Trophoblast cell (in vitro differentiated cells and primary cell): ENCODE results near the gene NKIRAS1.
"Not testable (repeated sequence)": the region's sequence is repeated elsewhere in the genome, so short reads cannot be mapped to it uniquely, and the experiment has no call there.

ENCODE experiments used
- DNase-seq, 2 donors: peaks; one replicate each; pipeline ENCODE4 v3.0.0-alpha.2; 2016
- H2AFZ ChIP-seq: 2 replicates; pipeline ENCODE4 v1.6.1; 2013; ENCODE audit warnings: low read length, moderate library complexity, mild to moderate bottlenecking; ENCODE audit not compliant: insufficient read depth, poor library complexity
- H2AK5ac ChIP-seq: 2 replicates; pipeline ENCODE4 v1.6.1; 2013; ENCODE audit warnings: mild to moderate bottlenecking, low read length
- H2BK120ac ChIP-seq: 2 replicates; pipeline ENCODE4 v1.6.1; 2013; ENCODE audit warnings: low read length, mild to moderate bottlenecking, moderate library complexity; ENCODE audit not compliant: insufficient read depth, poor library complexity
- H2BK12ac ChIP-seq: 2 replicates; pipeline ENCODE4 v1.6.1; 2013; ENCODE audit warnings: mild to moderate bottlenecking, low read length, moderate library complexity
- H2BK5ac ChIP-seq: 2 replicates; pipeline ENCODE4 v1.6.1; 2013; ENCODE audit warnings: low read length, low read depth, moderate library complexity, mild to moderate bottlenecking; ENCODE audit not compliant: poor library complexity
- H3K14ac ChIP-seq: 2 replicates; pipeline ENCODE4 v1.6.1; 2013; ENCODE audit warnings: mild to moderate bottlenecking, low read length
- H3K18ac ChIP-seq: 2 replicates; pipeline ENCODE4 v1.6.1; 2013; ENCODE audit warnings: mild to moderate bottlenecking, low read length
- H3K23ac ChIP-seq: 2 replicates; pipeline ENCODE4 v1.6.1; 2013; ENCODE audit warnings: low read length
- H3K27ac ChIP-seq: 2 replicates; pipeline ENCODE4 v1.5.1; 2013; ENCODE audit warnings: low read depth, mild to moderate bottlenecking, inconsistent platforms, low read length, moderate library complexity
- H3K27me3 ChIP-seq: 2 replicates; pipeline ENCODE4 v1.6.1; 2013; ENCODE audit warnings: inconsistent platforms, mild to moderate bottlenecking, low read length, moderate library complexity; ENCODE audit not compliant: insufficient read depth
- H3K36me3 ChIP-seq, 2 experiments: 1 replicate in 1 of 2; 2 replicates in 1 of 2; pipeline ENCODE4 v1.6.1; 2013; ENCODE audit warnings: low read length in 2 of 2, mild to moderate bottlenecking in 2 of 2, moderate library complexity in 1 of 2; ENCODE audit not compliant: insufficient read depth in 2 of 2, control insufficient read depth in 1 of 2
- H3K4ac ChIP-seq: 2 replicates; pipeline ENCODE4 v1.6.1; 2013; ENCODE audit warnings: low read depth, mild to moderate bottlenecking, low read length, moderate library complexity
- H3K4me1 ChIP-seq, 2 experiments: 1 replicate in 1 of 2; 2 replicates in 1 of 2; pipeline ENCODE4 v1.6.1; 2013; ENCODE audit warnings: low read length in 2 of 2, mild to moderate bottlenecking in 2 of 2, moderate library complexity in 1 of 2; ENCODE audit not compliant: insufficient read depth in 2 of 2, control insufficient read depth in 1 of 2
- H3K4me2 ChIP-seq: 2 replicates; pipeline ENCODE4 v1.6.1; 2013; ENCODE audit warnings: inconsistent platforms, mild to moderate bottlenecking, low read length, moderate library complexity
- H3K4me3 ChIP-seq: 2 replicates; pipeline ENCODE4 v1.5.1; 2013; ENCODE audit warnings: mild to moderate bottlenecking, low read depth, low read length, inconsistent platforms
- H3K79me1 ChIP-seq: one replicate; pipeline ENCODE4 v1.6.1; 2013; ENCODE audit warnings: low read length
- H3K79me2 ChIP-seq: 2 replicates; pipeline ENCODE4 v1.6.1; 2013; ENCODE audit warnings: low read length, mild to moderate bottlenecking; ENCODE audit not compliant: control insufficient read depth, insufficient read depth, poor library complexity
- H3K9ac ChIP-seq: 2 replicates; pipeline ENCODE4 v1.6.1; 2013; ENCODE audit warnings: mild to moderate bottlenecking, low read length
- H3K9me3 ChIP-seq: 2 replicates; pipeline ENCODE4 v1.6.1; 2013; ENCODE audit warnings: low read depth, mild to moderate bottlenecking, control low read depth, inconsistent platforms, low read length; ENCODE audit not compliant: insufficient read depth
- H4K12ac ChIP-seq: 2 replicates; pipeline ENCODE4 v1.6.1; 2013; ENCODE audit warnings: low read depth, mild to moderate bottlenecking, low read length, moderate library complexity
- H4K8ac ChIP-seq: 2 replicates; pipeline ENCODE4 v1.6.1; 2013; ENCODE audit warnings: low read depth, mild to moderate bottlenecking, low read length, moderate library complexity
- H4K91ac ChIP-seq: one replicate; pipeline ENCODE4 v1.6.1; 2013; ENCODE audit warnings: low read depth, mild to moderate bottlenecking, low read length, moderate library complexity
- WGBS: extraction: QIAGEN DNeasy Blood & Tissue Kit; methylation state at CpG from one replicate; pipeline ENCODE4 v1.1.7; 2013; ENCODE audit warnings: missing lambda C conversion rate; ENCODE audit not compliant: insufficient read length, insufficient coverage; ENCODE audit errors: extremely low coverage; 5-methylcytosine and 5-hydroxymethylcytosine counted together

The NKIRAS1 gene

DNA sequence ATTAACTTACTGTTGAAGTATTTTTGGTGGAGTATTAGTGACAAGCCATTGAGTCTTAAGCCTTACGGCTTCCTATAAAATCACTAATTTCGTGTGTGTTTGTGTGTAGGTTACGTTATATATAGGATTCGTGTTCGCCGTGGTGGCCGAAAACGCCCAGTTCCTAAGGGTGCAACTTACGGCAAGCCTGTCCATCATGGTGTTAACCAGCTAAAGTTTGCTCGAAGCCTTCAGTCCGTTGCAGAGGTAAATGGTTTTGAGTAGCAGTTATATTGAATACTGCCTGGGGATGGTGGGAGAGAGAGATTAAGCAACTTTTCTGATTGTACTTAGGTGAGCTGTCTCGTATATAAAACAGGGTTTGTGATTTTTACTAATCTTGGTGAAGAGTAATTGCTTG, 1.5 kb upstream of the NKIRAS1 start:
- Histone ChIP-seq H3K79me1 (peaks cover 14% of the 10 kb centered on the region), H3K36me3 (peaks cover 5 to 17% of the 10 kb centered on the region in 2 experiments), H3K4me3 (peak overlapping the region; percentile 61), H3K4me2 (peak overlapping the region; percentile 84), H3K79me2 (peaks cover 17% of the 10 kb centered on the region)
- no CpG with 5 or more reads among the region's 12 CpGs for WGBS
- not testable (repeated sequence) for H2BK5ac ChIP-seq, DNase-seq, H2AK5ac ChIP-seq, H3K14ac ChIP-seq, H4K8ac ChIP-seq, H3K27ac ChIP-seq, H2BK12ac ChIP-seq, H4K12ac ChIP-seq, H3K27me3 ChIP-seq, H3K23ac ChIP-seq, H2BK120ac ChIP-seq, H3K4me1 ChIP-seq, H2AFZ ChIP-seq, H3K18ac ChIP-seq, H3K9me3 ChIP-seq, H3K4ac ChIP-seq, H4K91ac ChIP-seq, H3K9ac ChIP-seq

DNA sequence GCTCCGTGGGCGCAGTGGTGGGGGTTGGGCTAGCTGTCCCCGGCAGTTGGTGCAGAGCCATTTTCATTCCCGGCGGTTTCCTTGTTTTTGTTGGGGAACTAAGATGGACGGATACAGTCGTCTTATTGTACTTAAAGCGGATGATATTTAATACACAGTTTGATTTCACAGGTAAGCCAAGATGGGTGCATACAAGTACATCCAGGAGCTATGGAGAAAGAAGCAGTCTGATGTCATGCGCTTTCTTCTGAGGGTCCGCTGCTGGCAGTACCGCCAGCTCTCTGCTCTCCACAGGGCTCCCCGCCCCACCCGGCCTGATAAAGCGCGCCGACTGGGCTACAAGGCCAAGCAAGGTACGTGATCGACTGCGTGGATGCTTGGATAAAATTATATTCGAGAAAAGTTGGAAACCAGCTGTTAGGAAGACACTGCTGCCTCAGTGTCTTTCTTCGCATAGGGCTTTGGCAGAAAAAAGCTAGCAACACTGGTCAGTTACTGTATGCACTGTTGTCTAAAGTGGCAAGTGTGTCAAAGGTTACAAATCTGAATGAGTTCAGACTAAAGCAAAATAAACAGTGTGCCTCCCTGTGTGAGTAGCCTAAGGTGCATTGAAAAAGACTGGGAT, 1.0 kb upstream of the NKIRAS1 start:
- H2AFZ ChIP-seq = peak overlapping the region; percentile 13
- DNase-seq, H3K23ac ChIP-seq, H3K9me3 ChIP-seq, H3K27me3 ChIP-seq, H2BK12ac ChIP-seq, H3K4me1 ChIP-seq: not testable (repeated sequence)
- H2AK5ac ChIP-seq = peak overlapping the region; percentile 55
- H3K36me3 ChIP-seq = peaks cover 4 to 17% of the 10 kb centered on the region in 2 experiments
- H3K9ac ChIP-seq = peak overlapping the region; percentile 98
- peak overlapping the region; percentile 48 for H4K12ac ChIP-seq
- peak overlapping the region; percentile 97 for H3K4me3 ChIP-seq
- peak overlapping the region; percentile 25 for H3K27ac ChIP-seq
- peak overlapping the region; percentile 93 for H3K14ac ChIP-seq
- peak overlapping the region; percentile 65 for H4K91ac ChIP-seq
- peak overlapping the region; percentile 84 for H4K8ac ChIP-seq
- peak overlapping the region; percentile 34 for H2BK5ac ChIP-seq
- peaks cover 17% of the 10 kb centered on the region for H3K79me2 ChIP-seq
- peak overlapping the region; percentile 97 for H3K4ac ChIP-seq
- no CpG with 5 or more reads among the region's 21 CpGs for WGBS
- H3K79me1 ChIP-seq = peaks cover 14% of the 10 kb centered on the region
- peak overlapping the region; percentile 84 for H3K4me2 ChIP-seq
- peak overlapping the region; percentile 9 for H2BK120ac ChIP-seq
- peak overlapping the region; percentile 70 for H3K18ac ChIP-seq

DNA sequence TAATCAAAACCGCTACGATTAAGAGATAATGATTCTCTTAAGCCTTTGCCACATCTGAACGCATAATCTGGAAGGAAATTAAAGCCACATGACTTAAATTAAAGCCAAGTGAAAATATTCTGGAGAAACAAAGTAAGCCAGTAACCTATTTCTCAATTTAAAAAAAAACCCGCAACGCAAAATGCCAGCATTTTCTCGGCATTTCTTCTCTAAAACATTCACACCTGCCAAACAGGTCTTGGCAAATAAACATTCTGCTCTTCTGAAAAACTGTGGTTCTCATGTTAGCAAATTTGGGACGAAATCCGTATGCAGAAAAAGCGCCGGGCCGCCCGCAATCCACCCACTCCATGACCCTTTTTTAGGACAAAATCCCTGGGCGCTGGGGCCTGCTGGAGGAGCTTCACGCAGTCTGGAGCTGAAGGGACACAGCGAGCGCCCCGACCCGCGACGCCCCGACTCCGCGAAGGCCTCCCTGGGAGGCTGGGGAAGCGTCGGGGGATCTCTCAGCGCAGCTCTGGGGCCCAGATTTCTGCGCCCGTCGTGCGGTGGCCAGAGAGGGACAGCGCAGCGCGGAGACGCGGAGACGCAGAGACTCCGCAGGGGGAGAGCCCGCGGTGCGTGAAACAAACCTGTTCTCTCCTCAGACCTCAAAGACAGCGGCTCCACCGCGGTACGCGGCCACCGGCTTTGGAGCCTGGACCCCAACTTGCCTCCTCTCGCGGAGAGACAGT, 471 bp downstream of the NKIRAS1 start:
- Histone ChIP-seq H3K27ac (peak overlapping the region; percentile 31), H3K4ac (peak overlapping the region; percentile 1), H4K8ac (peak overlapping the region; percentile 76), H2BK5ac (peak overlapping the region; percentile 4), H3K79me2 (peaks cover 17% of the 10 kb centered on the region), H3K14ac (peak overlapping the region; percentile 16), H3K36me3 (peaks cover 4 to 17% of the 10 kb centered on the region in 2 experiments), H3K9me3 (no peaks in the 10 kb centered on the region), H3K9ac (peak overlapping the region; percentile 93), H3K79me1 (peaks cover 14% of the 10 kb centered on the region), H3K27me3 (peaks cover 2% of the 10 kb centered on the region), H3K18ac (peak overlapping the region; percentile 9), H3K23ac (no peak overlapping the region), H4K12ac (peak overlapping the region; percentile 4), H2BK12ac (no peak overlapping the region), H2BK120ac (peak overlapping the region; percentile 1), H2AK5ac (no peak overlapping the region), H3K4me2 (peak overlapping the region; percentile 80), H3K4me3 (peak overlapping the region; percentile 87), H2AFZ (peak overlapping the region; percentile 48), H3K4me1 (peaks cover 0 to 6% of the 10 kb centered on the region in 2 experiments), H4K91ac (peak overlapping the region; percentile 64)
- no CpG with 5 or more reads among the region's 48 CpGs for WGBS
- peak; percentile 51 to 82 for DNase-seq

DNA sequence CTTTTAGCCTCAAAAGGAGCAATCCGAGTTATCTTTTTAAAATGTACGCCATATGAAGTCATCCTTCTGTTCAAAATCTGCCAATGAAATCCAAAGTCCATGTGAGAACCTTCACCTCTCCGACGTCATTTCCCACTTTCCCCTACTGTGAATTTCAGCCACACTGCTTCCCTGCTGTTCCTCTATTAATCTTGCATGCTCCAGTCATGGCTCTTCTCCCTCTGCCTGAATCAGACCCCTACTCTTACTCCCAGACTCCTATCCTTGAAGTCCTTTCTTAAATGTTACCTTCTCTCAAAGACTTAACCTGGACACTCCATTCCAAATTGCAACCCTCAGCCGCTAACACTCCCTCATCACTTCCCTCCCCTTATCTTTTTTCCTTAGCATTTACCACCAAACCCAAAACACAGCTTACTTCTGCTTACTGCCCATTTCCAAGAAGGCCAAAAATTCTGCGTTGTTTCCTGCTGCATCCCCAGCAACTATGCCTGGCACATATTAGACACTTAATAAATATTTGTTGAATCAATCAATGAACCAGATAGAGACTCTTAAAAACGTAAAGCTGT, 1.2 kb downstream of the NKIRAS1 start:
- H3K9me3 ChIP-seq = no peaks in the 10 kb centered on the region
- peaks cover 17% of the 10 kb centered on the region for H3K79me2 ChIP-seq
- H3K4ac ChIP-seq = peak overlapping the region; percentile 27
- H3K27me3 ChIP-seq = peaks cover 2% of the 10 kb centered on the region
- peaks cover 14% of the 10 kb centered on the region for H3K79me1 ChIP-seq
- no peak overlapping the region for H3K27ac ChIP-seq
- no peak overlapping the region for H2AFZ ChIP-seq
- no peak overlapping the region for H2BK120ac ChIP-seq
- no peak overlapping the region for H2BK12ac ChIP-seq
- H2BK5ac ChIP-seq = no peak overlapping the region
- no peak overlapping the region for H3K4me3 ChIP-seq
- no peak overlapping the region for H4K12ac ChIP-seq
- WGBS = 100% methylated on average over 1 of the region's 7 CpGs
- no peak overlapping the region for H4K8ac ChIP-seq
- peak overlapping the region; percentile 33 for H3K9ac ChIP-seq
- peaks cover 0 to 6% of the 10 kb centered on the region in 2 experiments for H3K4me1 ChIP-seq
- H3K23ac ChIP-seq = peak overlapping the region; percentile 40
- no peak overlapping the region for H4K91ac ChIP-seq
- H2AK5ac ChIP-seq = no peak overlapping the region
- DNase-seq = peak; percentile 21 to 46
- no peak overlapping the region for H3K18ac ChIP-seq
- peaks cover 4 to 17% of the 10 kb centered on the region in 2 experiments for H3K36me3 ChIP-seq
- no peak overlapping the region for H3K14ac ChIP-seq
- peak overlapping the region; percentile 32 for H3K4me2 ChIP-seq
